Hepatocyte (in vitro differentiated cells): ENCODE measurements around the gene THAP7. TPM values are rescaled to one million over a fixed set of nuclear protein-coding genes. Genes with fewer than 3 reads are reported as not detected.

ENCODE experiments used
- DNase-seq: peaks from one replicate; pipeline ENCODE4 v3.0.0-alpha.2; 2016; ENCODE audit warnings: low spot score
- H2AFZ ChIP-seq: fragments of 200-600 bp; sonication (generic); 2 replicates; pipeline ENCODE4 v1.6.0; 2016; ENCODE audit warnings: antibody characterized with exemption, mild to moderate bottlenecking
- H3K27ac ChIP-seq: fragments of 200-600 bp; sonication (generic); 2 replicates; pipeline ENCODE4 v1.5.1; 2016; ENCODE audit warnings: mild to moderate bottlenecking
- H3K27me3 ChIP-seq: fragments of 200-600 bp; sonication (generic); 2 replicates; pipeline ENCODE4 v1.6.1; 2016
- H3K36me3 ChIP-seq: fragments of 200-600 bp; sonication (generic); replicated peaks from 2 replicates; pipeline ENCODE4 v1.5.1; 2016; ENCODE audit warnings: low read depth; ENCODE audit not compliant: insufficient read depth
- H3K4me1 ChIP-seq: fragments of 200-600 bp; sonication (generic); 2 replicates; pipeline ENCODE4 v1.5.1; 2016; ENCODE audit warnings: mild to moderate bottlenecking, moderate library complexity; ENCODE audit not compliant: insufficient read depth
- H3K4me2 ChIP-seq: fragments of 200-600 bp; sonication (generic); 2 replicates; pipeline ENCODE4 v1.6.0; 2016
- H3K4me3 ChIP-seq: fragments of 200-600 bp; sonication (generic); 2 replicates; pipeline ENCODE4 v1.5.1; 2016; ENCODE audit warnings: mild to moderate bottlenecking
- H3K79me2 ChIP-seq: fragments of 200-600 bp; sonication (generic); 2 replicates; pipeline ENCODE4 v1.6.0; 2017; ENCODE audit warnings: mild to moderate bottlenecking
- H3K9me2 ChIP-seq: fragments of 200-600 bp; sonication (generic); replicated peaks from 2 replicates; pipeline ENCODE4 v1.6.0; 2017; ENCODE audit warnings: mild to moderate bottlenecking; ENCODE audit not compliant: insufficient read depth
- H3K9me3 ChIP-seq: fragments of 200-600 bp; sonication (generic); 2 replicates; pipeline ENCODE4 v1.5.1; 2016; ENCODE audit warnings: low read depth, mild to moderate bottlenecking
- H4K20me1 ChIP-seq: fragments of 200-600 bp; sonication (generic); 2 replicates; pipeline ENCODE4 v1.6.0; 2016; ENCODE audit warnings: mild to moderate bottlenecking; ENCODE audit not compliant: insufficient read depth, poor library complexity, severe bottlenecking
- EZH2 ChIP-seq: fragments of 200-600 bp; sonication (generic); IDR thresholded peaks from 2 replicates; pipeline ENCODE4 v1.6.1; 2016; ENCODE audit warnings: antibody characterized with exemption, mild to moderate bottlenecking, borderline replicate concordance
- EZH2phosphoT487 ChIP-seq: fragments of 200-600 bp; sonication (generic); IDR thresholded peaks from one replicate; pipeline ENCODE4 v1.6.1; 2018; ENCODE audit warnings: antibody characterized with exemption, mild to moderate bottlenecking, low read depth, moderate library complexity; ENCODE audit not compliant: unreplicated experiment, severe bottlenecking
- WGBS: methylation state at CpG from one replicate; pipeline ENCODE4 v1.1.6; 2016; ENCODE audit warnings: low lambda C conversion rate; ENCODE audit errors: missing lambda C conversion rate; 5-methylcytosine and 5-hydroxymethylcytosine counted together
- polyA plus RNA-seq: library from polyadenylated mRNA; unstranded; fragments of >200 nt; fragmentation: Nextera tagmentation; extraction: Ambion mirVana; gene quantifications from 2 replicates; pipeline ENCODE4 v1.2.1, GENCODE V29; 2016
- total RNA-seq: library from RNA; depleted of rRNA; stranded (reverse); fragments of >200 nt; gene quantifications from 2 replicates; pipeline ENCODE4 v1.2.3, GENCODE V29; 2014
- TF ChIP-seq, protein P1 (sequence below): fragments of 200-600 bp; sonication (generic); IDR thresholded peaks from 2 replicates; pipeline ENCODE4 v1.5.1; 2016; ENCODE audit warnings: antibody characterized with exemption, mild to moderate bottlenecking; ENCODE audit not compliant: poor library complexity

The THAP7 gene
- total and polyA plus RNA-seq, 2 experiments from 2014 or later: 26.2 to 41.2 TPM

DNA sequence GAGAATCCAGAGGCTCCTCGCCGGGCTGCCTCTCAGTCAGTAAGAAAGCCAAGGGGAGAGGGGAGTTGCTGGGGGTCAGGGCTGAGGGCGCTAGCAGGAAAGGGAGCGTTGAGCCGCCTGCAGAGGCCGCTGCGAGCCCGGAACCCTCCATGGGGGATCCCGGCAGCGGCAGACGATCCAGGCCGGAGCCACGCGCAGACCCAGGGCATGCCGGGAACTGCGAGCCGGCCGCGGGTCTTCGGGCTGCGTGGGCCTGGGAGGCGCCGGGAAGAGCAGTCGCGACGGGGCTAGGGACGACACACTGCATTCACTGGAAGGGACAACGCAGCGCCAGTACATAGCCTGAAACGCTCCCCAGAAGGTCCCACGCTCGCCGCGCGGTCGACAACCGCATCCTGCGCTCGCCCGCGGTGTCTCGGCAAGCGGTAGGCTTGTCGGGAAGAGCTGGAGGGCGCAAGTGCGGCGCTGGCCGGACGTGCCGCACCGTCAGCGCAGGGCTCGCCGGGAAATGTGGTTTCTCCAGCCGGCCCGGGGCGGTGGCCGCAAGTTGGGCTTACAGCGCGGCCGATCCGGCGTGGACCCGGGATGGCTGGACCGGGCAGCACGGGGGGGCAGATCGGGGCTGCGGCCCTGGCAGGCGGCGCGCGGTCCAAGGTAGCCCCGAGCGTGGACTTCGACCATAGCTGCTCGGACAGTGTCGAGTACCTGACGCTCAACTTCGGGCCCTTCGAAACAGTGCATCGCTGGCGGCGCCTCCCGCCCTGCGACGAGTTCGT is 19.9 kb downstream of the THAP7 start, which contains the start of gene LZTR1:
TSS of gene LZTR1 (plus strand) at position 511 of the 776 bp plus-strand sequence. CDS start at position 586, 75 bp downstream.
- Histone ChIP-seq H3K4me1 (peaks cover 23% of the 10 kb centered on the region), H3K9me3 (no peaks in the 10 kb centered on the region)

DNA sequence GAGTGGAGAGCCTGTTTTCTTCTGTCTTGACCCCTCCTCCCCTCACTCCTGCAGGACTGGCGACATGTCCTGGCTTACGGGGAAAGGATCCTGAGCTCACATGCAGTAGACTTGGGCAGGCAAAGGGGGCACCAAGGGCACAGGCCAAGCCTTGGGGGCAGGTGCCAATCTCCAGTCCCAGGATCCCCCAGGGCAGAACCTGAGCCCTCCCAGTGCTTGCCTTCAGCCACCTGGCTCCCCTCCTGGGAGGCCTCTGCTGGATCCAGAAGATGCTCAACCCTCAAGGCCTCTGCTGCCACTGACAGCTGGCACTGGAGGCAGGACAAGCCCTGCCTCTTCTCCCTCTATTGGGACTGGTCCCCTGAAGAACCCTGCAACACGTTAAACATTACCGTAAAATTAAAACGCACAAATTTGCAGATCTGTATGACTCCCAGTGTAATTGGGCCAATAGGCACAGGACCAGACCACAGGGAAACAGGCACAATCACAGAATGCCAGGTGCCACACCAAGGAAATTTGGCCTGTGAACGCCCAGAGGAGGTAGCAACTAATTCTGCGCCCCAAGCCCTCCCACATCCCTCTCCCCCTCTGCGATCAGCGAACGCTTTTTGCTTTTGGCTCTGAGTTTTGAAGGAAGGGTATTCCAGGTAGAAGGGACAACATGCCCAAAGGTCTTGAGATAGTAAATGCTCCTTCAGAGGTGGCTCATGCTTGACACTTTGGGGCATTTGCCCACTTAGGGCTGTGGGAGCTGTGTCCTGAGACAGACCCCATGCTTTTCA is 20.8 kb downstream of the THAP7 start:
- no peak for DNase-seq
- Histone ChIP-seq H3K4me2 (peak overlapping the region; percentile 88), H3K79me2 (peaks cover 18% of the 10 kb centered on the region), H3K4me3 (peak overlapping the region; percentile 55), H3K9me2 (no peaks in the 10 kb centered on the region), H3K4me1 (peaks cover 23% of the 10 kb centered on the region), H3K27ac (peak overlapping the region; percentile 87), H3K27me3 (no peaks in the 10 kb centered on the region), H3K9me3 (no peaks in the 10 kb centered on the region), H4K20me1 (no peaks in the 10 kb centered on the region), H2AFZ (peak overlapping the region; percentile 72), H3K36me3 (no peaks in the 10 kb centered on the region)
- TF ChIP-seq, protein P1, sequence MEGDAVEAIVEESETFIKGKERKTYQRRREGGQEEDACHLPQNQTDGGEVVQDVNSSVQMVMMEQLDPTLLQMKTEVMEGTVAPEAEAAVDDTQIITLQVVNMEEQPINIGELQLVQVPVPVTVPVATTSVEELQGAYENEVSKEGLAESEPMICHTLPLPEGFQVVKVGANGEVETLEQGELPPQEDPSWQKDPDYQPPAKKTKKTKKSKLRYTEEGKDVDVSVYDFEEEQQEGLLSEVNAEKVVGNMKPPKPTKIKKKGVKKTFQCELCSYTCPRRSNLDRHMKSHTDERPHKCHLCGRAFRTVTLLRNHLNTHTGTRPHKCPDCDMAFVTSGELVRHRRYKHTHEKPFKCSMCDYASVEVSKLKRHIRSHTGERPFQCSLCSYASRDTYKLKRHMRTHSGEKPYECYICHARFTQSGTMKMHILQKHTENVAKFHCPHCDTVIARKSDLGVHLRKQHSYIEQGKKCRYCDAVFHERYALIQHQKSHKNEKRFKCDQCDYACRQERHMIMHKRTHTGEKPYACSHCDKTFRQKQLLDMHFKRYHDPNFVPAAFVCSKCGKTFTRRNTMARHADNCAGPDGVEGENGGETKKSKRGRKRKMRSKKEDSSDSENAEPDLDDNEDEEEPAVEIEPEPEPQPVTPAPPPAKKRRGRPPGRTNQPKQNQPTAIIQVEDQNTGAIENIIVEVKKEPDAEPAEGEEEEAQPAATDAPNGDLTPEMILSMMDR: no peak
- no peak for TF ChIP-seq EZH2phosphoT487
- TF ChIP-seq EZH2: no peak
- WGBS: 80% methylated on average over 10 of the region's 10 CpGs

More for the DNA sequence above, 19.9 kb downstream of the THAP7 start, which contains the start of gene LZTR1:
- peak within 1 kb of the TSS; percentile 88 for H3K4me2 ChIP-seq
- 1% methylated on average over 86 of the region's 87 CpGs for WGBS
- no peaks in the 10 kb centered on the region for H3K36me3 ChIP-seq
- no peaks in the 10 kb centered on the region for H3K9me2 ChIP-seq
- H3K4me3 ChIP-seq: peak within 1 kb of the TSS; percentile 55
- H4K20me1 ChIP-seq: no peaks in the 10 kb centered on the region
- peak; percentile 91 for DNase-seq
- H3K27ac ChIP-seq: peak within 1 kb of the TSS; percentile 87
- TF ChIP-seq EZH2phosphoT487 (no peak), EZH2 (no peak)
- TF ChIP-seq, protein P1: peak; percentile 48
- peak within 1 kb of the TSS; percentile 89 for H2AFZ ChIP-seq
- peaks cover 18% of the 10 kb centered on the region for H3K79me2 ChIP-seq
- H3K27me3 ChIP-seq: no peaks in the 10 kb centered on the region

DNA sequence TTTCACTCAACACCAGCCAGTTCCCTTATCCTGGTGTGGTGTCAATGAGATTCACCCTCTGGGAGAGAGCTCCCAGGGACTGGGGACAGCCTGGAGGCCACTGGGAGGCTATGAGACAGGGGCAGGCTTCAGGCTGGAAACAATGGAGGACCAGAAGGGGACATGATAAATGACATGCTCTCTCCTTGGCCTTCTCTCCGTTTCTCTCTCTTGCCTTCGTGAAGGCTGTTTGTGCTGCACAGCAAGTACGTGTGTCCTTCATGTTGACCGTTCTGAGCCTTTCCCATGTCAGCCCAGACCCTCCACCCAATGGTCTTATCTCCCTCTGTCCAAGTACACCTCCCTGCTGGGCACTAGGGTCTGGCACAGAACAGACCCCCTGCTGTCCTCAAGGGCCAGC is 21.4 kb downstream of the THAP7 start:
- H3K27ac ChIP-seq: no peak overlapping the region
- no peak overlapping the region for H2AFZ ChIP-seq
- H3K9me3 ChIP-seq: no peaks in the 10 kb centered on the region
- H3K4me2 ChIP-seq: no peak overlapping the region
- H3K9me2 ChIP-seq: no peaks in the 10 kb centered on the region
- TF ChIP-seq, protein P1: no peak
- TF ChIP-seq EZH2phosphoT487 (no peak), EZH2 (no peak)
- H3K79me2 ChIP-seq: peaks cover 18% of the 10 kb centered on the region
- 91% methylated on average over 4 of the region's 4 CpGs for WGBS
- no peaks in the 10 kb centered on the region for H4K20me1 ChIP-seq
- H3K36me3 ChIP-seq: no peaks in the 10 kb centered on the region
- no peaks in the 10 kb centered on the region for H3K27me3 ChIP-seq
- H3K4me1 ChIP-seq: peaks cover 23% of the 10 kb centered on the region
- no peak overlapping the region for H3K4me3 ChIP-seq
- DNase-seq: no peak
